ENCODE results near the gene FDXR.
"Not testable (repeated sequence)": the region's sequence is repeated elsewhere in the genome, so short reads cannot be mapped to it uniquely, and the experiment has no call there.

Gene FDXR

GRCh38 chr17:74916136-74916850, 43.5 kb upstream of the FDXR start:
- Histone ChIP-seq H3K36me3 (ENCODE audit: control insufficient read depth in 2 of 2, insufficient read depth in 2 of 2, low read length in 2 of 2) (no peaks in the 10 kb centered on the region), H3K9ac (ENCODE audit: low read length in 2 of 2) (no peak overlapping the region), H3K9me3 (ENCODE audit: control insufficient read depth in 2 of 2, low read length in 2 of 2) (no peaks in the 10 kb centered on the region), H3K27ac (ENCODE audit: low read length) (no peak overlapping the region), H3K4me1 (ENCODE audit: control insufficient read depth, insufficient read depth, low read length) (peaks cover 5% of the 10 kb centered on the region), H3K27me3 (ENCODE audit: control insufficient read depth in 1 of 2, insufficient read depth in 2 of 2, low read length in 2 of 2) (peaks cover 9 to 17% of the 10 kb centered on the region in 2 donors), H3K4me3 (ENCODE audit: low read length in 2 of 2) (no peak overlapping the region)

GRCh38 chr17:74911423-74911822, 38.6 kb upstream of the FDXR start:
- H3K4me1 ChIP-seq (ENCODE audit: control insufficient read depth, insufficient read depth, low read length); H3K36me3 ChIP-seq (ENCODE audit: control insufficient read depth in 2 of 2, insufficient read depth in 2 of 2, low read length in 2 of 2); H3K27ac ChIP-seq (ENCODE audit: low read length); H3K4me3 ChIP-seq (ENCODE audit: low read length in 2 of 2); H3K9ac ChIP-seq (ENCODE audit: low read length in 2 of 2); H3K9me3 ChIP-seq (ENCODE audit: control insufficient read depth in 2 of 2, low read length in 2 of 2); H3K27me3 ChIP-seq (ENCODE audit: control insufficient read depth in 1 of 2, insufficient read depth in 2 of 2, low read length in 2 of 2): not testable (repeated sequence)

GRCh38 chr17:74909097-74909496, 36.3 kb upstream of the FDXR start:
- not testable (repeated sequence) for H3K36me3 ChIP-seq (ENCODE audit: control insufficient read depth in 2 of 2, insufficient read depth in 2 of 2, low read length in 2 of 2); H3K4me1 ChIP-seq (ENCODE audit: control insufficient read depth, insufficient read depth, low read length); H3K27me3 ChIP-seq (ENCODE audit: control insufficient read depth in 1 of 2, insufficient read depth in 2 of 2, low read length in 2 of 2); H3K4me3 ChIP-seq (ENCODE audit: low read length in 2 of 2); H3K27ac ChIP-seq (ENCODE audit: low read length); H3K9me3 ChIP-seq (ENCODE audit: control insufficient read depth in 2 of 2, low read length in 2 of 2); H3K9ac ChIP-seq (ENCODE audit: low read length in 2 of 2)

- H3K4me3 ChIP-seq (ENCODE audit: low read length in 2 of 2) = no peak overlapping the region
- H3K9ac ChIP-seq (ENCODE audit: low read length in 2 of 2) = no peak overlapping the region
- no peaks in the 10 kb centered on the region for H3K4me1 ChIP-seq (ENCODE audit: control insufficient read depth, insufficient read depth, low read length)
- peaks cover 5 to 14% of the 10 kb centered on the region in 2 donors for H3K27me3 ChIP-seq (ENCODE audit: control insufficient read depth in 1 of 2, insufficient read depth in 2 of 2, low read length in 2 of 2)
- no peaks in the 10 kb centered on the region for H3K36me3 ChIP-seq (ENCODE audit: control insufficient read depth in 2 of 2, insufficient read depth in 2 of 2, low read length in 2 of 2)
- H3K9me3 ChIP-seq (ENCODE audit: control insufficient read depth in 2 of 2, low read length in 2 of 2) = no peaks in the 10 kb centered on the region
- no peak overlapping the region for H3K27ac ChIP-seq (ENCODE audit: low read length)
Observed at GRCh38 chr17:74907012-74907411, 34.2 kb upstream of the FDXR start.

- peaks cover 6 to 16% of the 10 kb centered on the region in 2 donors for H3K27me3 ChIP-seq (ENCODE audit: control insufficient read depth in 1 of 2, insufficient read depth in 2 of 2, low read length in 2 of 2)
- H3K36me3 ChIP-seq (ENCODE audit: control insufficient read depth in 2 of 2, insufficient read depth in 2 of 2, low read length in 2 of 2); H3K27ac ChIP-seq (ENCODE audit: low read length); H3K4me1 ChIP-seq (ENCODE audit: control insufficient read depth, insufficient read depth, low read length); H3K9me3 ChIP-seq (ENCODE audit: control insufficient read depth in 2 of 2, low read length in 2 of 2); H3K4me3 ChIP-seq (ENCODE audit: low read length in 2 of 2); H3K9ac ChIP-seq (ENCODE audit: low read length in 2 of 2): not testable (repeated sequence)
Observed at GRCh38 chr17:74906214-74906793, 33.5 kb upstream of the FDXR start.

GRCh38 chr17:74904687-74905409, 32.1 kb upstream of the FDXR start:
- H3K4me1 ChIP-seq (ENCODE audit: control insufficient read depth, insufficient read depth, low read length) = no peaks in the 10 kb centered on the region
- no peaks in the 10 kb centered on the region for H3K9me3 ChIP-seq (ENCODE audit: control insufficient read depth in 2 of 2, low read length in 2 of 2)
- H3K4me3 ChIP-seq (ENCODE audit: low read length in 2 of 2) = no peak overlapping the region
- no peaks in the 10 kb centered on the region for H3K36me3 ChIP-seq (ENCODE audit: control insufficient read depth in 2 of 2, insufficient read depth in 2 of 2, low read length in 2 of 2)
- H3K9ac ChIP-seq (ENCODE audit: low read length in 2 of 2) = no peak overlapping the region
- H3K27me3 ChIP-seq (ENCODE audit: control insufficient read depth in 1 of 2, insufficient read depth in 2 of 2, low read length in 2 of 2) = peaks cover 6 to 19% of the 10 kb centered on the region in 2 donors
- no peak overlapping the region for H3K27ac ChIP-seq (ENCODE audit: low read length)

GRCh38 chr17:74903671-74904070, 30.9 kb upstream of the FDXR start:
- no peak overlapping the region for H3K27ac ChIP-seq (ENCODE audit: low read length)
- H3K4me1 ChIP-seq (ENCODE audit: control insufficient read depth, insufficient read depth, low read length) = no peaks in the 10 kb centered on the region
- no peak overlapping the region for H3K4me3 ChIP-seq (ENCODE audit: low read length in 2 of 2)
- no peaks in the 10 kb centered on the region for H3K36me3 ChIP-seq (ENCODE audit: control insufficient read depth in 2 of 2, insufficient read depth in 2 of 2, low read length in 2 of 2)
- peaks cover 6 to 19% of the 10 kb centered on the region in 2 donors for H3K27me3 ChIP-seq (ENCODE audit: control insufficient read depth in 1 of 2, insufficient read depth in 2 of 2, low read length in 2 of 2)
- no peaks in the 10 kb centered on the region for H3K9me3 ChIP-seq (ENCODE audit: control insufficient read depth in 2 of 2, low read length in 2 of 2)
- H3K9ac ChIP-seq (ENCODE audit: low read length in 2 of 2) = no peak overlapping the region

GRCh38 chr17:74903034-74903433, 30.2 kb upstream of the FDXR start:
- Histone ChIP-seq H3K27me3 (ENCODE audit: control insufficient read depth in 1 of 2, insufficient read depth in 2 of 2, low read length in 2 of 2) (peaks cover 6 to 19% of the 10 kb centered on the region in 2 donors), H3K9ac (ENCODE audit: low read length in 2 of 2) (no peak overlapping the region), H3K27ac (ENCODE audit: low read length) (no peak overlapping the region), H3K4me1 (ENCODE audit: control insufficient read depth, insufficient read depth, low read length) (no peaks in the 10 kb centered on the region), H3K36me3 (ENCODE audit: control insufficient read depth in 2 of 2, insufficient read depth in 2 of 2, low read length in 2 of 2) (no peaks in the 10 kb centered on the region), H3K9me3 (ENCODE audit: control insufficient read depth in 2 of 2, low read length in 2 of 2) (no peaks in the 10 kb centered on the region), H3K4me3 (ENCODE audit: low read length in 2 of 2) (no peak overlapping the region)

- H3K36me3 ChIP-seq (ENCODE audit: control insufficient read depth in 2 of 2, insufficient read depth in 2 of 2, low read length in 2 of 2) = no peaks in the 10 kb centered on the region
- H3K4me3 ChIP-seq (ENCODE audit: low read length in 2 of 2) = no peak overlapping the region
- no peaks in the 10 kb centered on the region for H3K4me1 ChIP-seq (ENCODE audit: control insufficient read depth, insufficient read depth, low read length)
- peaks cover 6 to 19% of the 10 kb centered on the region in 2 donors for H3K27me3 ChIP-seq (ENCODE audit: control insufficient read depth in 1 of 2, insufficient read depth in 2 of 2, low read length in 2 of 2)
- H3K9ac ChIP-seq (ENCODE audit: low read length in 2 of 2) = no peak overlapping the region
- no peaks in the 10 kb centered on the region for H3K9me3 ChIP-seq (ENCODE audit: control insufficient read depth in 2 of 2, low read length in 2 of 2)
- no peak overlapping the region for H3K27ac ChIP-seq (ENCODE audit: low read length)
Observed at GRCh38 chr17:74901353-74902135, 28.8 kb upstream of the FDXR start.

GRCh38 chr17:74900208-74900607, 27.4 kb upstream of the FDXR start:
- H3K27me3 ChIP-seq (ENCODE audit: control insufficient read depth in 1 of 2, insufficient read depth in 2 of 2, low read length in 2 of 2) = peaks cover 13 to 20% of the 10 kb centered on the region in 2 donors
- H3K4me1 ChIP-seq (ENCODE audit: control insufficient read depth, insufficient read depth, low read length) = no peaks in the 10 kb centered on the region
- no peak overlapping the region for H3K27ac ChIP-seq (ENCODE audit: low read length)
- H3K9me3 ChIP-seq (ENCODE audit: control insufficient read depth in 2 of 2, low read length in 2 of 2) = no peaks in the 10 kb centered on the region
- H3K36me3 ChIP-seq (ENCODE audit: control insufficient read depth in 2 of 2, insufficient read depth in 2 of 2, low read length in 2 of 2) = no peaks in the 10 kb centered on the region
- H3K4me3 ChIP-seq (ENCODE audit: low read length in 2 of 2) = no peak overlapping the region
- H3K9ac ChIP-seq (ENCODE audit: low read length in 2 of 2) = no peak overlapping the region
